T-cell (primary cell): ENCODE data around the gene FBLN2. TPM values are rescaled to one million over a fixed set of nuclear protein-coding genes. Genes with fewer than 3 reads are reported as not detected.

Experiments
- ATAC-seq, 4 experiments: fragments of 200-7000 bp in 3 of 4; fragments of 150-1000 bp in 1 of 4; cut with Tn5 transposase; replicated peaks in 1 of 4; 1 replicate in 3 of 4; 2 replicates in 1 of 4; pipeline ENCODE4 v1.10.0; 2021; ENCODE audit warnings: moderate library complexity in 3 of 4, mild to moderate bottlenecking in 2 of 4, moderate number of reproducible peaks in 1 of 4
- CTCF ChIA-PET, 2 donors: fragments of 300-600 bp; sonication (Branson Sonifier 250); formaldehyde crosslinking; loops; one replicate each; lab custom pipeline; 2022; ENCODE audit warnings: antibody characterized with exemption in 2 of 2; lab: Charles Lee
- POLR2A ChIA-PET, 2 donors: fragments of 300-600 bp; sonication (Branson Sonifier 250); formaldehyde crosslinking; loops; one replicate each; lab custom pipeline; 2022; ENCODE audit warnings: antibody characterized with exemption in 2 of 2; lab: Charles Lee
- DNase-seq, 35 experiments: peaks; one replicate each; pipeline versions ENCODE4 v3.0.0 to v3.0.0-alpha.2; 2013 to 2023
- H3K27ac ChIP-seq: one replicate; pipeline ENCODE4 v1.5.1; 2013; ENCODE audit warnings: low read length
- H3K27me3 ChIP-seq, 2 experiments: replicated peaks in 1 of 2; 1 replicate in 1 of 2; 2 replicates in 1 of 2; pipeline versions ENCODE4 v1.6.1 to v1.7.0; 2013; ENCODE audit warnings: low read length in 1 of 2, mixed read lengths in 1 of 2; ENCODE audit not compliant: control insufficient read depth in 2 of 2, insufficient read depth in 2 of 2; ENCODE audit errors: extremely low read depth in 1 of 2
- H3K36me3 ChIP-seq, 2 donors: 1 replicate in 1 of 2; 2 replicates in 1 of 2; pipeline versions ENCODE4 v1.6.1 to v1.7.0; 2013; ENCODE audit warnings: low read length in 1 of 2; ENCODE audit not compliant: control insufficient read depth in 2 of 2, insufficient read depth in 1 of 2; ENCODE audit errors: extremely low read depth in 1 of 2
- H3K4me1 ChIP-seq, 2 experiments: 1 replicate in 1 of 2; 2 replicates in 1 of 2; pipeline versions ENCODE4 v1.6.1 to v1.7.0; 2013; ENCODE audit warnings: low read length in 2 of 2, mixed read lengths in 1 of 2; ENCODE audit not compliant: insufficient read depth in 2 of 2, control insufficient read depth in 1 of 2; ENCODE audit errors: extremely low read depth in 1 of 2
- H3K4me3 ChIP-seq, 2 donors: 1 replicate in 1 of 2; 2 replicates in 1 of 2; pipeline versions ENCODE4 v1.5.1 to v1.7.0; 2013; ENCODE audit warnings: mild to moderate bottlenecking in 2 of 2, low read length in 1 of 2, moderate library complexity in 1 of 2; ENCODE audit not compliant: control insufficient read depth in 1 of 2; ENCODE audit errors: extremely low read depth in 1 of 2
- H3K9me3 ChIP-seq: 2 replicates; pipeline ENCODE4 v1.7.0; 2013
- H3K27ac Mint-ChIP-seq, 2 donors: one replicate each; pipeline ENCODE4 v1.8.0; 2020 to 2021; ENCODE audit warnings: mild to moderate bottlenecking in 2 of 2, mixed read lengths in 2 of 2
- H3K27me3 Mint-ChIP-seq, 2 donors: one replicate each; pipeline ENCODE4 v1.8.0; 2021 to 2022; ENCODE audit warnings: mixed read lengths in 2 of 2
- H3K36me3 Mint-ChIP-seq: one replicate; pipeline ENCODE4 v1.8.0; 2021; ENCODE audit warnings: mixed read lengths
- H3K4me1 Mint-ChIP-seq, 3 donors: one replicate each; pipeline ENCODE4 v1.8.0; 2020 to 2022; ENCODE audit warnings: mixed read lengths in 3 of 3, mild to moderate bottlenecking in 1 of 3
- H3K4me3 Mint-ChIP-seq, 3 donors: one replicate each; pipeline ENCODE4 v1.8.0; 2020 to 2022; ENCODE audit warnings: mild to moderate bottlenecking in 3 of 3, mixed read lengths in 3 of 3, moderate library complexity in 3 of 3
- H3K9me3 Mint-ChIP-seq, 3 donors: one replicate each; pipeline ENCODE4 v1.8.0; 2020 to 2022; ENCODE audit warnings: mixed read lengths in 3 of 3
- WGBS: methylation state at CpG from one replicate; pipeline ENCODE4 v1.1.5; 2013; ENCODE audit warnings: missing lambda C conversion rate; ENCODE audit not compliant: insufficient coverage; 5-methylcytosine and 5-hydroxymethylcytosine counted together
- total RNA-seq, 35 experiments: library from RNA in 6 of 35; stranded (reverse) in 6 of 35; fragments of 120-200 nt in 1 of 35; gene quantifications; one replicate each; pipeline versions ENCODE4 v1.2.1 to v1.2.4 and lab custom pipeline; 2013 to 2026

The FBLN2 gene
- total RNA-seq, 5 donors from 2014 or later (not counting 1 experiment from before 2014, with no cell fraction given) = 1.5 to 5.8 (median 2.8) TPM

GRCh38 chr3:13598926-13599886 lies 50.3 kb downstream of the FBLN2 start:
- no peak overlapping the region for H3K4me3 ChIP-seq
- Mint-ChIP-seq H3K9me3 (no peaks in the 10 kb centered on the region), H3K4me3 (no peak overlapping the region), H3K27me3 (peaks cover 7 to 17% of the 10 kb centered on the region in 2 donors), H3K4me1 (no peaks in the 10 kb centered on the region), H3K36me3 (no peaks in the 10 kb centered on the region), H3K27ac (no peak overlapping the region)
- whole genome bisulfite sequencing = 76% methylated on average over 10 of the region's 10 CpGs
- no peaks in the 10 kb centered on the region for H3K4me1 ChIP-seq
- DNase-seq (no peak), ATAC-seq (no peak)
- H3K27ac ChIP-seq = no peak overlapping the region
- no peaks in the 10 kb centered on the region for H3K36me3 ChIP-seq
- H3K9me3 ChIP-seq = no peaks in the 10 kb centered on the region
- ChIA-PET POLR2A (no interaction called here), CTCF (no interaction called here)
- H3K27me3 ChIP-seq = peaks cover 0 to 44% of the 10 kb centered on the region in 2 experiments

- Histone ChIP-seq H3K9me3 (no peaks in the 10 kb centered on the region), H3K36me3 (no peaks in the 10 kb centered on the region), H3K27ac (no peak overlapping the region), H3K4me1 (no peaks in the 10 kb centered on the region), H3K4me3 (no peak overlapping the region), H3K27me3 (peaks cover 0 to 36% of the 10 kb centered on the region in 2 experiments)
- Mint-ChIP-seq H3K4me1 (no peaks in the 10 kb centered on the region), H3K27ac (no peak overlapping the region), H3K36me3 (no peaks in the 10 kb centered on the region), H3K4me3 (no peak overlapping the region), H3K9me3 (no peaks in the 10 kb centered on the region), H3K27me3 (peaks cover 7 to 17% of the 10 kb centered on the region in 2 donors)
- DNase-seq (no peak), ATAC-seq (no peak)
- ChIA-PET CTCF (no interaction called here), POLR2A (no interaction called here)
- WGBS = 84% methylated on average over 8 of the region's 11 CpGs
Observed at GRCh38 chr3:13599887-13600450, 51.0 kb downstream of the FBLN2 start.

- no peak overlapping the region for H3K27ac ChIP-seq
- no peaks in the 10 kb centered on the region for H3K4me1 ChIP-seq
- H3K27me3 Mint-ChIP-seq = peaks cover 7 to 19% of the 10 kb centered on the region in 2 donors
- H3K27me3 ChIP-seq = peaks cover 0 to 32% of the 10 kb centered on the region in 2 experiments
- DNase-seq (no peak), ATAC-seq (no peak)
- H3K4me3 Mint-ChIP-seq = no peak overlapping the region
- no peak overlapping the region for H3K27ac Mint-ChIP-seq
- WGBS = 75% methylated on average over 7 of the region's 9 CpGs
- H3K9me3 Mint-ChIP-seq = no peaks in the 10 kb centered on the region
- no peaks in the 10 kb centered on the region for H3K9me3 ChIP-seq
- H3K36me3 Mint-ChIP-seq = no peaks in the 10 kb centered on the region
- ChIA-PET CTCF (interaction anchor here (0.6 to 0.7 kb wide), 3 partner anchors 20 to 343 kb away, joined by 4 to 6 read pairs (median 4); no protein-coding TSS in a partner anchor), POLR2A (no interaction called here)
- no peaks in the 10 kb centered on the region for H3K4me1 Mint-ChIP-seq
- H3K4me3 ChIP-seq = no peak overlapping the region
- no peaks in the 10 kb centered on the region for H3K36me3 ChIP-seq
Observed at GRCh38 chr3:13600950-13601691, 52.2 kb downstream of the FBLN2 start.

- no peaks in the 10 kb centered on the region for H3K4me1 ChIP-seq
- H3K36me3 ChIP-seq = no peaks in the 10 kb centered on the region
- Mint-ChIP-seq H3K4me3 (no peak overlapping the region), H3K36me3 (no peaks in the 10 kb centered on the region), H3K4me1 (no peaks in the 10 kb centered on the region), H3K27me3 (peaks cover 7 to 18% of the 10 kb centered on the region in 2 donors), H3K9me3 (no peaks in the 10 kb centered on the region), H3K27ac (no peak overlapping the region)
- ChIA-PET POLR2A (no interaction called here), CTCF (no interaction called here)
- no peaks in the 10 kb centered on the region for H3K9me3 ChIP-seq
- ATAC-seq (no peak), DNase-seq (no peak)
- H3K4me3 ChIP-seq = no peak overlapping the region
- no peak overlapping the region for H3K27ac ChIP-seq
- peaks cover 0 to 32% of the 10 kb centered on the region in 2 experiments for H3K27me3 ChIP-seq
Observed at GRCh38 chr3:13601692-13602080, 52.8 kb downstream of the FBLN2 start.

GRCh38 chr3:13605555-13605954 lies 56.6 kb downstream of the FBLN2 start:
- Histone ChIP-seq H3K4me3 (no peak overlapping the region), H3K36me3 (no peaks in the 10 kb centered on the region), H3K4me1 (no peaks in the 10 kb centered on the region), H3K27me3 (peaks cover 0 to 19% of the 10 kb centered on the region in 2 experiments), H3K27ac (no peak overlapping the region), H3K9me3 (no peaks in the 10 kb centered on the region)
- ATAC-seq (no peak), DNase-seq (no peak)
- Mint-ChIP-seq H3K36me3 (no peaks in the 10 kb centered on the region), H3K9me3 (no peaks in the 10 kb centered on the region), H3K4me1 (no peaks in the 10 kb centered on the region), H3K27me3 (peaks cover 7 to 10% of the 10 kb centered on the region in 2 donors), H3K27ac (no peak overlapping the region), H3K4me3 (no peak overlapping the region)
- WGBS = 100% methylated on average over 1 of the region's 6 CpGs
- CTCF ChIA-PET = no interaction called here
- POLR2A ChIA-PET = no interaction called here

- no peaks in the 10 kb centered on the region for H3K36me3 ChIP-seq
- DNase-seq = peak in 1 of 35 experiments; percentile 12
- no peaks in the 10 kb centered on the region for H3K4me1 ChIP-seq
- ATAC-seq = no peak
- Mint-ChIP-seq H3K27ac (no peak overlapping the region), H3K4me3 (no peak overlapping the region), H3K27me3 (peaks cover 7 to 10% of the 10 kb centered on the region in 2 donors), H3K36me3 (no peaks in the 10 kb centered on the region), H3K9me3 (no peaks in the 10 kb centered on the region), H3K4me1 (no peaks in the 10 kb centered on the region)
- 79% methylated on average over 12 of the region's 14 CpGs for WGBS
- no peak overlapping the region for H3K27ac ChIP-seq
- ChIA-PET CTCF (no interaction called here), POLR2A (no interaction called here)
- H3K9me3 ChIP-seq = no peaks in the 10 kb centered on the region
- H3K27me3 ChIP-seq = peaks cover 0 to 20% of the 10 kb centered on the region in 2 experiments
- H3K4me3 ChIP-seq = no peak overlapping the region
Observed at GRCh38 chr3:13607821-13608597, 59.1 kb downstream of the FBLN2 start.
